ENCODE measurements around the gene DCAF4L1.

DCAF4L1 gene

GRCh38 chr4:41981456-41981855 is at the start of gene DCAF4L1:
Gene DCAF4L1 (plus strand): TSS chr4:41981756. CDS start chr4:41981793, 37 bp downstream.
- DNase-seq (ENCODE audit: low read depth in 2 of 2): no peak

- DNase-seq (ENCODE audit: low read depth in 2 of 2): no peak
Observed at GRCh38 chr4:41932988-41933387, 48.6 kb upstream of the DCAF4L1 start.

- DNase-seq (ENCODE audit: low read depth in 2 of 2): no peak
Observed at GRCh38 chr4:41933997-41934503, 47.5 kb upstream of the DCAF4L1 start.

GRCh38 chr4:41934514-41934900 is 47.0 kb upstream of the DCAF4L1 start:
- no peak for DNase-seq (ENCODE audit: low read depth in 2 of 2)

GRCh38 chr4:41934901-41935651 is 46.5 kb upstream of the DCAF4L1 start, which contains the start of gene TMEM33:
Gene TMEM33 (plus strand): TSS chr4:41935429. CDS start chr4:41935485, 56 bp downstream.
- DNase-seq (ENCODE audit: low read depth in 2 of 2): peak; percentile 63 to 67

- DNase-seq (ENCODE audit: low read depth in 2 of 2): peak in 1 of 2 donors; percentile 2
Observed at GRCh38 chr4:41935652-41936021, 45.9 kb upstream of the DCAF4L1 start.

- DNase-seq (ENCODE audit: low read depth in 2 of 2): no peak
Observed at GRCh38 chr4:41939016-41939626, 42.4 kb upstream of the DCAF4L1 start.

- no peak for DNase-seq (ENCODE audit: low read depth in 2 of 2)
Observed at GRCh38 chr4:41940834-41941233, 40.7 kb upstream of the DCAF4L1 start.

DNA sequence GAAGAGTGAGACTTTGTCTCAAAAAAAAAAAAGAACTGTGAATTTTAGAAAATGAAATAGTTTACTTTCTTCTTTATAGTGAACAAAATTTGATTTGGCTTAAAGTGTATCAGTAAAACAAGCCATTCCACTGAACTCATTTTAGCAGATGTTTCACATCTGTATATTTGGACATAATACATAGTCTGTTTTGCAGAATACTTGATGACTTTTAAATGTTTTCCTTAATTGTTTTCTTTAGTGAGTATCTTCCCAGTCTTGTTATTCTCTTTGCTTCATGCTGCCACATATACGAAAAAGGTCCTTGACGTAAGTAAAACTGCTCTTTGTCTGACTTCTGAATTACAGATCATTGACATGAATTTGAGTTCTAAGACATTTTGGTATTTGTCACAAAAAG is 38.0 kb upstream of the DCAF4L1 start:
- no peak for DNase-seq (ENCODE audit: low read depth in 2 of 2)

- no peak for DNase-seq (ENCODE audit: low read depth in 2 of 2)
Observed at GRCh38 chr4:41944089-41944488, 37.5 kb upstream of the DCAF4L1 start.

GRCh38 chr4:41949531-41949930 is 32.0 kb upstream of the DCAF4L1 start:
- DNase-seq (ENCODE audit: low read depth in 2 of 2): no peak

- no peak for DNase-seq (ENCODE audit: low read depth in 2 of 2)
Observed at GRCh38 chr4:41957634-41958033, 23.9 kb upstream of the DCAF4L1 start.

DNA sequence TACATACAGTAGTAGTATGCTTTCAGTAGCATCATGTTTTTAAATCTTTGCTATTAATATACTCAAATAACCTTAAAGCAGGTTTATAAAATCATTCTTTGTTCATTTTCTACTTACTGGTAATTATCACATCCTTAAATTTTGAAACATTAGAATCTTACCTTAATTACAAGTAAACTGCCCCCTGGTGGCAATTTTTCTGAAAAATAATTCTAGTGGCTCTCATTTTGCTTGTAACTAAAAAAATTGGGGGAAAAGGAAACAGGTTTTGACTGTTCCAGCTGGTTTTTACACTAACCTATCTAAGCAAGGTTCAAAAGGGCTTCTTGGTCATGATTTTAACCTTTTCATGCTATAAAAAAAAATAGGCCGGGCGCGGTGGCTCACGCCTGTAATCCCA is 18.5 kb upstream of the DCAF4L1 start:
- DNase-seq (ENCODE audit: low read depth in 2 of 2): no peak

GRCh38 chr4:41964401-41964800 is 17.2 kb upstream of the DCAF4L1 start:
- no peak for DNase-seq (ENCODE audit: low read depth in 2 of 2)

DNA sequence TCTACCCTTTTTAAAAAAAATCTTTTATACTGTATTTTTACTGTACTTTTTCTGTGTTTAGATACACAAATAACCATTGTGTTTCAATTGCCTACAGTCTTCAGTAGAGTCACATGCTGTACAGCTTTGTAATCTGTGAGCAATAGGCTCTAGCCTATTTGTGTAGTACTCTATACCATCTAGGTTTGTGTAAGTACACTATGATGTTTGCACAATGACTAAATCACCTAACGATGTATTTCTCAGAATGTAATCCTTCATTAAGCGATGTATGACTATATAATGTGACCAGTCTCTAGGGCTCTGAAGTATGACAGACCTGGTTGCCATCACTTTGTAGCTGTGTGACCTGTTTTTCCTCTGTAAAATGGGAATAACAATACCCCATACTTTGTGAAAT is 14.2 kb upstream of the DCAF4L1 start:
- DNase-seq (ENCODE audit: low read depth in 2 of 2): no peak

- DNase-seq (ENCODE audit: low read depth in 2 of 2): no peak
Observed at GRCh38 chr4:41969671-41970070, 11.9 kb upstream of the DCAF4L1 start.

DNA sequence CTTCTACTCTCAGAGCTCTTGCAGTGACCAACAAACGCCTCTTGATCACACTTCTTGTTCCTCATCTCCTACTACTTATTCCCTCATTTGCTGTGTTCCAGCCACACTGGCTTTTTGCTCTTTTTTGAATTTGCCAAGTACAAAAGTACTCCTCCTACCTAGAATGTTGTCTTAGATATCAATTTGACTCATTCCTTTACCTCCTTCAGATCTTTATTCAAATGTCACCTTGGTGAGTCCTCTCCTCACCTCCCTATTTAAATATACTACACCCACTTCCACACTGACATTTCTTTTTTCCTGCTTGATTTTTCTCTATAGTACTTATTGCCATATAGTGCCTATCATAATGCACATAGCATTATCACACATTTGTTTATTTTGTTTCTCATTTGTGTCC is 6.2 kb upstream of the DCAF4L1 start:
- DNase-seq (ENCODE audit: low read depth in 2 of 2): no peak

DNA sequence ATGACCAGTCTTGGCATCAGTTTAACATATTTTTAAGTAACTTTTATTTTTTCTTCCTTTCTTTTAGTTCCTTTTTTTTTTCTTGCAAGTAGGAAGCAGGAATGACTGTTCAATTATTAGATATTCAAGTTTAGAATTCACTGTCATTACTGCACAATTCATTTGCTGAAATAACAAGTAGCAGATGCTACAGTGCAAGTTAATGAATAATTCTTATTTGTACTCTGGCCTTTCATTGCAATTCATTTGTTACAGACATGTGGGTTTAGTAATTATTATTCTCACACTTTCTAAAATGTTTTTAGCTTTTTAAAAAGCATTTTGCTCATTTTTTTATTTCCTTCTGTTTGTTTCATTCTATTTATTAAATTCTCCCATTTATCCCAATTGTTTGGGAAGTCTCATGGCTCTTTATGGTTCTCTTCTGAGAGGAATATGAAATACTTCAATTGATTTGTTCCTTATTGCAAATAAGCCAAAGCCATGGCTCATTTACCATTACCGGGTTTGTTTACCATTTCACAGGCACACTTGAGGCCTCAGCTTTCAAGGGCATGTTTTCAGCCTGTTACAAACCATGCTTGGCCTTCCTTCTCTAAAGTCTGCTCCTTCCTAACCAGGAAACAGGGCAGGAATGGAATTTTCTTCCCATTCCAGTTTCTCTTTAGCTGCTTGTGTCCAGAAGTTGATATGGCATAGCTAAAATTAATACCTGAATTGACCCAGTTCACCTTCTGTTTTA is 4.6 kb upstream of the DCAF4L1 start:
- no peak for DNase-seq (ENCODE audit: low read depth in 2 of 2)

GRCh38 chr4:41977709-41978108 is 3.8 kb upstream of the DCAF4L1 start:
- DNase-seq (ENCODE audit: low read depth in 2 of 2): no peak

DNA sequence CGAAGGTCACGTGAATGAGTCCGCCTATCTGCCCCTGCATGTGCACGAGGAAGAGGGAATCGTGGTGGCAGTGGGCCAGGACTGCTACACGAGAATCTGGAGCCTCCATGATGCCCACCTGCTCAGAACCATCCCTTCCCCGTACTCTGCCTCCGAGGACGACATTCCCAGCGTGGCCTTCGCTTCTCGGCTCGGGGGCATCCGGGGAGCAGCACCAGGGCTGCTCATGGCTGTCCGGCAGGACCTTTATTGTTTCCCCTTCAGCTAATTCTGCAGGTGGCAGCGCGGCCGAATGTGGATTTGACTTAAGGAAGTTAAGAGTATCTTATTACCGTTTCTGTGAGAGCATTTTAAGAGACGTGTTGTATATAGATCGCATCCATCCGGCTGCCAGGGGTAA is 1.2 kb downstream of the DCAF4L1 start:
- DNase-seq (ENCODE audit: low read depth in 2 of 2): no peak

- no peak for DNase-seq (ENCODE audit: low read depth in 2 of 2)
Observed at GRCh38 chr4:41985151-41985550, 3.6 kb downstream of the DCAF4L1 start.

- DNase-seq (ENCODE audit: low read depth in 2 of 2): no peak
Observed at GRCh38 chr4:41989994-41990364, 8.4 kb downstream of the DCAF4L1 start.

Data from stimulated activated CD8-positive, alpha-beta memory T cell treated with anti-CD3 and anti-CD28 coated beads, Interleukin-2, amount 100 ng/mL, for 48 hours (primary cell).